ENCODE results near the gene UNC119. TPM values are rescaled to one million over a fixed set of nuclear protein-coding genes. Genes with fewer than 3 reads are reported as not detected.

Gene UNC119
- total RNA-seq, 1 experiment from 2014 or later, result 44.7 TPM

DNA sequence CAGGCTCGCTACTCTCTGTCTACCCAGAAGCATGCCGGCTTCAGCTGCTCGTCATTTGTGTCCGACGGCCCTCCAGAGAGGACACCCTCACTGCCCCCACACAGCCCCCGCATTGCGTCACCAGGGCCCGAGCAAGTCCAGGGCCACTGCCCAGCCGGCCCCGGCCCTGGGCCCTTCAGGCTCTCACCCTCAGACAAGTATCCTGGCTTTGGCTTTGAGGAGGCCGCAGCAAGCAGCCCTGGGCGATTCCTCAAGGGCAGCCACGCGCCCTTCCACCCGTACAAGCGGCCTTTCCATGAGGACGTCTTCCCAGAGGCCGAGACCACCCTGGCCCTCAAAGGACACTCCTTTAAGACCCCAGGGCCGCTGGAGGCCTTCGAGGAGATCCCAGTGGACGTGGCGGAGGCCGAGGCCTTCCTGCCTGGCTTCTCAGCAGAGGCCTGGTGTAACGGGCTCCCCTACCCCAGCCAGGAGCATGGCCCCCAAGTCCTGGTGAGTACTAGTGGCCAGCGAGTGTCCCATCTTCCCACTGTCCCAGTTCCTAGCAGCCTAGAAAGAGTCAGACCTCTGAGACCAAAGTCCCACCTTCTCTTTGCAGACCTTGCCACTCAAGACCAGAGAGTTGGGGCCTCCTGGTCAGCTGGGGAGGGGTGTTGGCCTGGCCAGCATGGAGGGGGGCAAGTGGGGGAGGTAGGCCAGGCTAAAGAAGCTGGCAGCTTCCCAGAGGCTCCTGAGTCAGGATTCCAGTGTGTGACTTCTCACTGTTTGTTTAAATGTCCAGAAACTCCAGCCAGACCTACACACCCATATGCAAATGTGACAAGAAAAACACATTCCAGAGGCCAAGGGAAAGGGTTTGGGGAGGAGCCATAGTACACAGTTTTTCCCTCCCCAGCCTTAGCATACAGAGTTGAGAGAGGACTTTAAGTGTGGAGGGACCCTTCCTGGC is 27.7 kb downstream of the UNC119 start:
- CTCF ChIA-PET, result no interaction called here
- TF ChIP-seq CTCF (IDR thresholded peaks at IDR 0.05), result no peak
- no peak for TF ChIP-seq SIN3A (IDR thresholded peaks at IDR 0.05; ENCODE audit: borderline replicate concordance, insufficient read depth, low read depth, low read length)
- TF ChIP-seq POLR2AphosphoS5 (IDR thresholded peaks at IDR 0.05; ENCODE audit: low read depth, low read length), result no peak
- no peak for TF ChIP-seq REST (IDR thresholded peaks at IDR 0.05; ENCODE audit: insufficient read depth in 1 of 2, low read depth in 2 of 2, low read length in 1 of 2)
- TF ChIP-seq TCF7L2 (IDR thresholded peaks at IDR 0.05; ENCODE audit: low read depth, low read length), result no peak
- Histone ChIP-seq H3K27me3 (ENCODE audit: control insufficient read depth, insufficient read depth, low read length) (no peaks in the 10 kb centered on the region), H3K4me1 (ENCODE audit: control insufficient read depth, insufficient read depth, low read length) (no peaks in the 10 kb centered on the region), H3K27ac (ENCODE audit: low read length) (no peak overlapping the region), H3K36me3 (ENCODE audit: control insufficient read depth, insufficient read depth, low read length) (no peaks in the 10 kb centered on the region), H3K4me3 (ENCODE audit: low read depth in 2 of 2, low read length in 2 of 2) (no peak overlapping the region), H3K9me3 (ENCODE audit: control insufficient read depth, insufficient read depth, low read depth, low read length) (no peaks in the 10 kb centered on the region)
- no peak for ATAC-seq
- BruUV-seq (replicated peaks), result no TSS peak
- in situ Hi-C loops (cut with HindIII; ENCODE audit: low pct_unique_long_range_greater_than_20kb, low sequenced_read_pairs) (no loop called here), intact Hi-C loops (cut with micrococcal nuclease; ENCODE audit: unreplicated experiment) (no loop called here)
- DNase-seq (ENCODE audit: low read depth, low spot score), result no peak
- POLR2A ChIA-PET, result interaction anchor here (0.6 kb wide), 1 partner anchor 194 kb away, joined by 3 read pairs; no protein-coding TSS in a partner anchor

- Histone ChIP-seq H3K27ac (ENCODE audit: low read length) (no peak overlapping the region), H3K4me3 (ENCODE audit: low read depth in 2 of 2, low read length in 2 of 2) (no peak overlapping the region), H3K36me3 (ENCODE audit: control insufficient read depth, insufficient read depth, low read length) (no peaks in the 10 kb centered on the region), H3K9me3 (ENCODE audit: control insufficient read depth, insufficient read depth, low read depth, low read length) (no peaks in the 10 kb centered on the region), H3K4me1 (ENCODE audit: control insufficient read depth, insufficient read depth, low read length) (no peaks in the 10 kb centered on the region), H3K27me3 (ENCODE audit: control insufficient read depth, insufficient read depth, low read length) (no peaks in the 10 kb centered on the region)
- no TSS peak for BruUV-seq (replicated peaks)
- ChIA-PET CTCF (interaction anchor here (0.7 kb wide), 1 partner anchor 123 kb away, joined by 3 read pairs; no protein-coding TSS in a partner anchor), POLR2A (no interaction called here)
- TF ChIP-seq CTCF (IDR thresholded peaks at IDR 0.05) (no peak), SIN3A (IDR thresholded peaks at IDR 0.05; ENCODE audit: borderline replicate concordance, insufficient read depth, low read depth, low read length) (no peak), TCF7L2 (IDR thresholded peaks at IDR 0.05; ENCODE audit: low read depth, low read length) (no peak), POLR2AphosphoS5 (IDR thresholded peaks at IDR 0.05; ENCODE audit: low read depth, low read length) (no peak), REST (IDR thresholded peaks at IDR 0.05; ENCODE audit: insufficient read depth in 1 of 2, low read depth in 2 of 2, low read length in 1 of 2) (no peak)
- intact Hi-C loops (cut with micrococcal nuclease; ENCODE audit: unreplicated experiment), result no loop called here
- ATAC-seq, result no peak
- DNase-seq (ENCODE audit: low read depth, low spot score), result no peak
- in situ Hi-C loops (cut with HindIII; ENCODE audit: low pct_unique_long_range_greater_than_20kb, low sequenced_read_pairs), result no loop called here
Observed at GRCh38 chr17:28523876-28524275, 28.5 kb downstream of the UNC119 start.
